ENCODE results near the gene LRCH3. TPM values are rescaled to one million over a fixed set of nuclear protein-coding genes. Genes with fewer than 3 reads are reported as not detected.

The LRCH3 gene
- total RNA-seq, 1 experiment from 2014 or later, result 39.4 TPM

DNA sequence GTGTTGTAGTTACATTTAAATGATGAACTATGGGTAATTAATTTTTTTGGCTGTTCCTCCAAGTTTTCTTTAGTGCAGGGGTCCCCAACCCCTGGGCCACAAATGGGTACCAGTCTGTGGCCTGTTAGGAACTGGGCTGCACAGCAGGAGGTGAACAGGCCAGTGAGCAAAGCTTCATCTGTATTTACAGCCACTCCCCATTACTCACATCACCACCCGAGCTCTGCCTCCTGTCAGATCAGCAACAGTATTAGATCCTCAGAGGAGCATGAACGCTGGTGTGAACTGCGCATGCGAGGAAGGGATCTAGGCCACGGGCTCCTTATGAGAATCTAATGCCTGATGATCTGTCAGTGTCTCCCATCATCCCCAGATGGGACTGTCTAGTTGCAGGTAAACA is 83.0 kb downstream of the LRCH3 start:
- TF ChIP-seq, protein P1, sequence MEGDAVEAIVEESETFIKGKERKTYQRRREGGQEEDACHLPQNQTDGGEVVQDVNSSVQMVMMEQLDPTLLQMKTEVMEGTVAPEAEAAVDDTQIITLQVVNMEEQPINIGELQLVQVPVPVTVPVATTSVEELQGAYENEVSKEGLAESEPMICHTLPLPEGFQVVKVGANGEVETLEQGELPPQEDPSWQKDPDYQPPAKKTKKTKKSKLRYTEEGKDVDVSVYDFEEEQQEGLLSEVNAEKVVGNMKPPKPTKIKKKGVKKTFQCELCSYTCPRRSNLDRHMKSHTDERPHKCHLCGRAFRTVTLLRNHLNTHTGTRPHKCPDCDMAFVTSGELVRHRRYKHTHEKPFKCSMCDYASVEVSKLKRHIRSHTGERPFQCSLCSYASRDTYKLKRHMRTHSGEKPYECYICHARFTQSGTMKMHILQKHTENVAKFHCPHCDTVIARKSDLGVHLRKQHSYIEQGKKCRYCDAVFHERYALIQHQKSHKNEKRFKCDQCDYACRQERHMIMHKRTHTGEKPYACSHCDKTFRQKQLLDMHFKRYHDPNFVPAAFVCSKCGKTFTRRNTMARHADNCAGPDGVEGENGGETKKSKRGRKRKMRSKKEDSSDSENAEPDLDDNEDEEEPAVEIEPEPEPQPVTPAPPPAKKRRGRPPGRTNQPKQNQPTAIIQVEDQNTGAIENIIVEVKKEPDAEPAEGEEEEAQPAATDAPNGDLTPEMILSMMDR (IDR thresholded peaks at IDR 0.05; ENCODE audit: unreplicated experiment), result no peak
- no peaks in the 10 kb centered on the region for H3K9me3 Mint-ChIP-seq (ENCODE audit: low read depth, unreplicated experiment)
- no peak for DNase-seq
- H3K27ac Mint-ChIP-seq (ENCODE audit: unreplicated experiment), result no peak overlapping the region
- no peaks in the 10 kb centered on the region for H3K4me1 Mint-ChIP-seq (ENCODE audit: low read depth, unreplicated experiment)
- no TSS peak for BruUV-seq (replicated peaks)
- peaks cover 17% of the 10 kb centered on the region for H3K36me3 Mint-ChIP-seq (ENCODE audit: insufficient read depth, unreplicated experiment)
- no peaks in the 10 kb centered on the region for H3K27me3 Mint-ChIP-seq (ENCODE audit: unreplicated experiment)
- CTCF ChIA-PET, result no interaction called here
- H3K4me3 Mint-ChIP-seq (ENCODE audit: low read depth, unreplicated experiment), result no peak overlapping the region
- intact Hi-C loops (cut with micrococcal nuclease; ENCODE audit: unreplicated experiment), result no loop called here

DNA sequence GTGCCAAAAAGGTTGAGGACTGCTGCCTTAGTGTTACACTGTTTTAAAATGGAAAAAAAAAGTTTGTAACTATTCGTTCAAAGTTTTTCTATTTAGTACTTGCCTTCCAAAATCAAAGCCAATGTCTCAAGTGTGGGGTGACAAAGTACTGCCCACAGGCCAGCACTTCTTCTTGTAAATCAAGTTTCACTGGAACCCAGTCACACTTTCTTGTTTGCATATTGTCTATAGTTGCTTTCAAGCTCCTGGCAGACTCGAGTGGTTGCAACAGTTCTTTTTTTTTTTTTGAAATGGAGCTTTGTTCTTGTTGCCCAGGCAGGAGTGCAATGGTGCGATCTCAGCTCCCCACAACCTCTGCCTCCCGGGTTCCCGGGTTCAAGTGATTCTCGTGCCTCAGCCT is 83.6 kb downstream of the LRCH3 start:
- CTCF ChIA-PET, result no interaction called here

GRCh38 chr3:197877902-197878301 is 86.8 kb downstream of the LRCH3 start:
- Mint-ChIP-seq H3K4me1 (ENCODE audit: low read depth, unreplicated experiment) (no peaks in the 10 kb centered on the region), H3K4me3 (ENCODE audit: low read depth, unreplicated experiment) (no peak overlapping the region), H3K27ac (ENCODE audit: unreplicated experiment) (no peak overlapping the region), H3K36me3 (ENCODE audit: insufficient read depth, unreplicated experiment) (no peaks in the 10 kb centered on the region), H3K9me3 (ENCODE audit: low read depth, unreplicated experiment) (no peaks in the 10 kb centered on the region), H3K27me3 (ENCODE audit: unreplicated experiment) (no peaks in the 10 kb centered on the region)
- TF ChIP-seq, protein P1 (IDR thresholded peaks at IDR 0.05; ENCODE audit: unreplicated experiment), result no peak
- no TSS peak for BruUV-seq (replicated peaks)
- CTCF ChIA-PET, result no interaction called here
- DNase-seq, result no peak
- intact Hi-C loops (cut with micrococcal nuclease; ENCODE audit: unreplicated experiment), result no loop called here

More for the DNA sequence above, 83.6 kb downstream of the LRCH3 start:
- no peaks in the 10 kb centered on the region for H3K27me3 Mint-ChIP-seq (ENCODE audit: unreplicated experiment)
- no peak for DNase-seq
- H3K4me3 Mint-ChIP-seq (ENCODE audit: low read depth, unreplicated experiment), result no peak overlapping the region
- intact Hi-C loops (cut with micrococcal nuclease; ENCODE audit: unreplicated experiment), result no loop called here
- no peaks in the 10 kb centered on the region for H3K4me1 Mint-ChIP-seq (ENCODE audit: low read depth, unreplicated experiment)
- H3K36me3 Mint-ChIP-seq (ENCODE audit: insufficient read depth, unreplicated experiment), result peaks cover 17% of the 10 kb centered on the region
- no peak overlapping the region for H3K27ac Mint-ChIP-seq (ENCODE audit: unreplicated experiment)
- no TSS peak for BruUV-seq (replicated peaks)
- TF ChIP-seq, protein P1 (IDR thresholded peaks at IDR 0.05; ENCODE audit: unreplicated experiment), result no peak
- no peaks in the 10 kb centered on the region for H3K9me3 Mint-ChIP-seq (ENCODE audit: low read depth, unreplicated experiment)

GRCh38 chr3:197878427-197878826 is 87.4 kb downstream of the LRCH3 start:
- BruUV-seq (replicated peaks), result no TSS peak
- Mint-ChIP-seq H3K4me1 (ENCODE audit: low read depth, unreplicated experiment) (no peaks in the 10 kb centered on the region), H3K4me3 (ENCODE audit: low read depth, unreplicated experiment) (no peak overlapping the region), H3K36me3 (ENCODE audit: insufficient read depth, unreplicated experiment) (no peaks in the 10 kb centered on the region), H3K27ac (ENCODE audit: unreplicated experiment) (no peak overlapping the region), H3K27me3 (ENCODE audit: unreplicated experiment) (no peaks in the 10 kb centered on the region), H3K9me3 (ENCODE audit: low read depth, unreplicated experiment) (no peaks in the 10 kb centered on the region)
- CTCF ChIA-PET, result no interaction called here
- DNase-seq, result no peak
- intact Hi-C loops (cut with micrococcal nuclease; ENCODE audit: unreplicated experiment), result no loop called here
- TF ChIP-seq, protein P1 (IDR thresholded peaks at IDR 0.05; ENCODE audit: unreplicated experiment), result no peak

Data from Calu3 (cell line).